Thoracic aorta (tissue), 2 donors: ENCODE results near the gene SOX6. TPM values are rescaled to one million over a fixed set of nuclear protein-coding genes. Genes with fewer than 3 reads are reported as not detected.

Source experiments
- ATAC-seq: fragments of 150-250 bp; one replicate; pipeline ENCODE4 v1.8.0; 2017; ENCODE audit warnings: low read depth; ENCODE audit not compliant: insufficient number of reproducible peaks, low FRiP score
- DNase-seq: peaks from one replicate; pipeline ENCODE4 v3.0.0-alpha.2; 2020; ENCODE audit warnings: low spot score
- H3K27ac ChIP-seq, 2 donors: fragments of 200-600 bp; sonication (generic); 1 replicate in 1 of 2; 2 replicates in 1 of 2; pipeline ENCODE4 v1.5.1; 2016; ENCODE audit warnings: mild to moderate bottlenecking in 2 of 2, moderate library complexity in 2 of 2
- H3K27me3 ChIP-seq: fragments of 200-600 bp; sonication (generic); replicated peaks from 2 replicates; pipeline ENCODE4 v1.6.0; 2016; ENCODE audit warnings: mild to moderate bottlenecking; ENCODE audit not compliant: insufficient read depth
- H3K36me3 ChIP-seq: fragments of 200-600 bp; sonication (generic); one replicate; pipeline ENCODE4 v1.5.1; 2016
- H3K4me1 ChIP-seq, 2 donors: fragments of 200-600 bp; sonication (generic); 1 replicate in 1 of 2; 2 replicates in 1 of 2; pipeline versions ENCODE4 v1.5.1 to v1.6.0; 2016; ENCODE audit warnings: low read depth in 2 of 2, mild to moderate bottlenecking in 1 of 2; ENCODE audit not compliant: control insufficient read depth in 1 of 2
- H3K4me3 ChIP-seq: fragments of 200-600 bp; sonication (generic); 2 replicates; pipeline ENCODE4 v1.5.1; 2016; ENCODE audit warnings: mild to moderate bottlenecking
- H3K9me3 ChIP-seq: fragments of 200-600 bp; sonication (generic); 2 replicates; pipeline ENCODE4 v1.5.1; 2016
- total RNA-seq, 2 donors: library from RNA; depleted of rRNA; stranded (reverse); fragments of >200 nt; gene quantifications; one replicate each; pipeline versions ENCODE4 v1.1.0 to v1.2.3, GENCODE V29; 2016
- TF ChIP-seq, protein P1 (sequence below): fragments of 200-600 bp; sonication (generic); IDR thresholded peaks from one replicate; pipeline ENCODE4 v1.5.1; 2019; ENCODE audit warnings: antibody characterized with exemption

SOX6 gene
- total RNA-seq, 2 donors from 2014 or later, result 0.27 to 0.56 TPM

DNA sequence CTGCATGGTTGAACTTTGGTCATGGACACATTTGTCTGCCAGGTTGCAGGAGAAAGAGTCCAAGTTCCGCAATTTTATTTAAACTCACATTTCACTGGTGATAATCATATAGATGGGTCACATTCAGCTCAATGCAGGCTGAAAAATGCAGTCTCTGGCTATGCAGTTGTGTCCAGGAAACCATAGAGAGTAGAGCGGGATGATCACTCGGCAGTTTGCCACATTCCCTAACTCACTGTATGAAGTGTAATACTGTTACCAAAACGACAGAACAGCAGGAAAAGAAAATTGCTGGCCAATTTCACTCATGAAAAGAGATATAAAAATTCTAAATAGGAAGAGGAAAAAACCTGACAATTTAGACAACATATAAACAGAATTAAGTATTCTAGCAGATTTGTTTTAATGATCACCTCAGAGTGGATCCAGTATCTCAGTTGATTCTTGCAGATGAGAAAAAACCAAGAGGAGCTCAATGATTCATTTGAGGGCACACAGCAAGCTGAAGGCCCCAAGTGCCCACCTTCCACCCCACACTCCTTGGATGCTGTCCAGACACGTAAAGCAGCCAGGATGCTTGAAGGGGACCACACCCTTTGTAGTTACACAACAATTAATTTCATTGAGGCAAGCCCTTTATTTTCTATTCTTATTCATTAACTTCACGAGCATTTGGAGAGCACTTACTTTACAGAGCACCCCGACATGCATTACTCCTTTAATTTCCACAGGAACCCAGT lies 422.3 kb downstream of the SOX6 start:
- TF ChIP-seq, protein P1, sequence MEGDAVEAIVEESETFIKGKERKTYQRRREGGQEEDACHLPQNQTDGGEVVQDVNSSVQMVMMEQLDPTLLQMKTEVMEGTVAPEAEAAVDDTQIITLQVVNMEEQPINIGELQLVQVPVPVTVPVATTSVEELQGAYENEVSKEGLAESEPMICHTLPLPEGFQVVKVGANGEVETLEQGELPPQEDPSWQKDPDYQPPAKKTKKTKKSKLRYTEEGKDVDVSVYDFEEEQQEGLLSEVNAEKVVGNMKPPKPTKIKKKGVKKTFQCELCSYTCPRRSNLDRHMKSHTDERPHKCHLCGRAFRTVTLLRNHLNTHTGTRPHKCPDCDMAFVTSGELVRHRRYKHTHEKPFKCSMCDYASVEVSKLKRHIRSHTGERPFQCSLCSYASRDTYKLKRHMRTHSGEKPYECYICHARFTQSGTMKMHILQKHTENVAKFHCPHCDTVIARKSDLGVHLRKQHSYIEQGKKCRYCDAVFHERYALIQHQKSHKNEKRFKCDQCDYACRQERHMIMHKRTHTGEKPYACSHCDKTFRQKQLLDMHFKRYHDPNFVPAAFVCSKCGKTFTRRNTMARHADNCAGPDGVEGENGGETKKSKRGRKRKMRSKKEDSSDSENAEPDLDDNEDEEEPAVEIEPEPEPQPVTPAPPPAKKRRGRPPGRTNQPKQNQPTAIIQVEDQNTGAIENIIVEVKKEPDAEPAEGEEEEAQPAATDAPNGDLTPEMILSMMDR, result no peak
- Histone ChIP-seq H3K4me3 (no peak overlapping the region), H3K4me1 (no peaks in the 10 kb centered on the region), H3K27me3 (no peaks in the 10 kb centered on the region), H3K36me3 (no peaks in the 10 kb centered on the region), H3K27ac (no peak overlapping the region), H3K9me3 (no peaks in the 10 kb centered on the region)
- no peak for DNase-seq
- ATAC-seq, result no peak

DNA sequence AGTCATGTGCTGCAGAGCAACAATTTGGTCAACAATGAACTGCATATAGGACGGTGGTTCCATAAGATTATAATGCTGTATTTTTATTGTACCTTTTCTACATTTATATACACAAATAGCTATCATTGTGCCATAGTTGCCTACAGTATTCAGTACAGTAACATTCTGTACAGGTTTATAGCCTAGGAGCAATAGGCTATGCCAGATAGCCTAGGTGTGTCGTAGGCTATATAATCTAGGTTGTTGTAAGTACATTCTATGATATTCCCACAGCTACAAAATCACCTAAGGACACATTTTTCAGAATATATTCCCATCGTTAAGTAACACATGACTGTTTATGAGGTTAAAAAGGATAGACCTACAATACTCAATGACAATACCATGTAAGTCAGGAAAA lies 423.9 kb downstream of the SOX6 start:
- Histone ChIP-seq H3K27ac (no peak overlapping the region), H3K9me3 (no peaks in the 10 kb centered on the region), H3K4me1 (no peaks in the 10 kb centered on the region), H3K4me3 (no peak overlapping the region), H3K27me3 (no peaks in the 10 kb centered on the region), H3K36me3 (no peaks in the 10 kb centered on the region)
- ATAC-seq (no peak), DNase-seq (no peak)
- TF ChIP-seq, protein P1, result no peak

DNA sequence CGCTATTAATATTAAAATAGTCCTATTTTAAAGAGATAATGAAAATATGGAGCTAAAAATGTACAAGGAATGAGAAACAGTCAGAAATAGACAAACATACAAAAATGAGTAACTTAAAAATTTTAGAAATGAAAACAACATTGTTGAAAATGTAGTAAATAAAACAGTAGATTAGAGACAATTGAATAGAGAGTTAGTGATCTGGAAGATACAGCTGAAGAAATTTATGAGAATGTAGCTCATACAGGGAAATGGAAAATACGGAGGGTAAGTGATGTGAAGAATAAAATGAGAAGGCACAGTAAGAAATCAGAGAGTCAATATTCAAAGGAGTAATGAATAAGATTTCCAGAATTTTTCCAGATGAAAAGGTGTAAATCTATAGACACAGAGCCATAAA lies 424.8 kb downstream of the SOX6 start:
- Histone ChIP-seq H3K27me3 (no peaks in the 10 kb centered on the region), H3K4me1 (no peaks in the 10 kb centered on the region), H3K36me3 (no peaks in the 10 kb centered on the region), H3K27ac (no peak overlapping the region), H3K4me3 (no peak overlapping the region), H3K9me3 (no peaks in the 10 kb centered on the region)
- TF ChIP-seq, protein P1, result no peak
- DNase-seq (no peak), ATAC-seq (no peak)

DNA sequence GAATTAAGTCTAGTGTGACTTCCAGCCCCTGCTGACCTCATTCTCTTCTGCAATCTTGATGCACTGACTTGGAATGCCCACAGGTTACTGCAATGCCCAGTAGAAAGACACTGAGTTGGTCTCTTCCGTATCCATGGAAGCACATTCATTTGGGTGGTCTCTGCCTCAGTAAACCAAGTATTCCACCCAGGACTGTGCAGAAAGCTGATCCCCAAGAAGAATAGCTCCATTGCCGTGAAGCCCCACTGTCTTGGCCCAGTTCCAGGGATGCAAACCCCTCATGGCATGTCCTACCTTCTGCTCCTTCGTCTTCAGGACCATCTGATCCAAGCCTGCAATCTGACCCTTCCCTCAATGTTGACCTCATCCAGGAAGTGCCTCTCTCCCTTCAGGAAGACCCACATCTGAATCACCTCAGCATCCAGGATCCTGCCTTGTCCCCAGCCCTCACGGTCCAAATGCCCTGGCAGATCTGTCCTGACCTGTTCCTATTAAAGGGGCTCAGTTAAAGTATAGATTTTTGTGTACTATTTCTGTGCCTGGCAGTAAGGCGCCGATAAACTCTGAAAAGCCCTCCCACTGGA lies 425.8 kb downstream of the SOX6 start:
- no peaks in the 10 kb centered on the region for H3K9me3 ChIP-seq
- H3K4me3 ChIP-seq, result no peak overlapping the region
- ATAC-seq (no peak), DNase-seq (no peak)
- TF ChIP-seq, protein P1, result no peak
- H3K4me1 ChIP-seq, result no peaks in the 10 kb centered on the region
- no peak overlapping the region for H3K27ac ChIP-seq
- no peaks in the 10 kb centered on the region for H3K27me3 ChIP-seq
- H3K36me3 ChIP-seq, result no peaks in the 10 kb centered on the region

DNA sequence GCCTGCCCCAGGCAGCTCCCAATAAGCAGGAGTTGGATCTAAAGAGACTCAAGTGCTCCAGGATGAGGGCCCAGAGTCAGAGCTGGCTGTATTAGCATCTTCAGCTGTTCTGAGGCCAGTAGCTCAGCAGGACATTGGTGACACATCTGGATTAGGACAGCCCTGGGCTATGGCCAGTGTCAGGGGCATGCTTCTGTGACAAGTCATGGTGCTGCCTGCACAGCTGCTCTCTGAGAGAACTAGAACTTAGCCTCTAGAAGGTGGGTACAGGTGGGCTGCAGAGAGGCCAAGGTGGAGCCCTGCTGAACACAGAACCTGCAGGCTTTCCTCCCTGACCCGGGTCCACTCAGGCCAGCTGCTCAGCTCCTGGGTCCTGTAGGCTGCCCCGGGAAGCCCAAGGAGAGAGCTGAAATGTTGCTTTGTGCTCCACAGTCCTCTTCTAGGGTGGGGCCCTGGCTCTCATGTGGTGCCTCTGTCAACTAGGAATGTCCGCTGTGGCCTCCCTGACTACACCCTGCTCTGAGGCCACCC lies 426.9 kb downstream of the SOX6 start:
- Histone ChIP-seq H3K36me3 (no peaks in the 10 kb centered on the region), H3K4me1 (no peaks in the 10 kb centered on the region), H3K4me3 (no peak overlapping the region), H3K9me3 (no peaks in the 10 kb centered on the region), H3K27ac (no peak overlapping the region), H3K27me3 (no peaks in the 10 kb centered on the region)
- ATAC-seq (no peak), DNase-seq (no peak)
- TF ChIP-seq, protein P1, result no peak
